GM15510 (cell line): Measurements from ENCODE around the gene RNF223.
A peak's percentile ranks its signal among the peaks of the same experiment; 100 is the strongest.

Experiments
- POLR2A ChIP-seq: IDR thresholded peaks from 3 replicates; pipeline ENCODE4 v1.6.1; 2011; ENCODE audit warnings: borderline replicate concordance; ENCODE audit not compliant: insufficient read length; ENCODE audit errors: extremely low read depth

The RNF223 gene

GRCh38 chr1:1073743-1074587 is at the start of gene RNF223:
Gene RNF223, minus strand, starts transcription at chr1:1074306. Its CDS starts 1,740 bp downstream, at chr1:1072566.
- TF ChIP-seq POLR2A = no peak

GRCh38 chr1:1122981-1123480 is 48.9 kb upstream of the RNF223 start:
- TF ChIP-seq POLR2A = no peak

- no peak for TF ChIP-seq POLR2A
Observed at GRCh38 chr1:1122078-1122811, 48.1 kb upstream of the RNF223 start.

GRCh38 chr1:1121611-1122077 is 47.5 kb upstream of the RNF223 start:
- TF ChIP-seq POLR2A = no peak

GRCh38 chr1:1120866-1121591 is 46.9 kb upstream of the RNF223 start:
- no peak for TF ChIP-seq POLR2A

GRCh38 chr1:1120096-1120495 is 46.0 kb upstream of the RNF223 start:
- no peak for TF ChIP-seq POLR2A

- TF ChIP-seq POLR2A = no peak
Observed at GRCh38 chr1:1119272-1119890, 45.3 kb upstream of the RNF223 start.

- no peak for TF ChIP-seq POLR2A
Observed at GRCh38 chr1:1118876-1119220, 44.7 kb upstream of the RNF223 start.

- TF ChIP-seq POLR2A = no peak
Observed at GRCh38 chr1:1118011-1118875, 44.1 kb upstream of the RNF223 start.

- TF ChIP-seq POLR2A = no peak
Observed at GRCh38 chr1:1117469-1117831, 43.3 kb upstream of the RNF223 start.

GRCh38 chr1:1116701-1117468 is 42.8 kb upstream of the RNF223 start:
- TF ChIP-seq POLR2A = no peak

- TF ChIP-seq POLR2A = peak; percentile 49
Observed at GRCh38 chr1:1115786-1116700, 41.9 kb upstream of the RNF223 start, which contains the start of gene C1orf159. Gene C1orf159, minus strand, starts transcription at chr1:1116089. Its CDS starts 24,546 bp downstream, at chr1:1091543.
